ENCODE data around the gene PCNX2. TPM values are rescaled to one million over a fixed set of nuclear protein-coding genes. Genes with fewer than 3 reads are reported as not detected.
"Not testable (repeated sequence)": the region's sequence is repeated elsewhere in the genome, so short reads cannot be mapped to it uniquely, and the experiment has no call there.

Gene PCNX2
- total RNA-seq, 1 experiment from 2014 or later, result 4.5 TPM

DNA sequence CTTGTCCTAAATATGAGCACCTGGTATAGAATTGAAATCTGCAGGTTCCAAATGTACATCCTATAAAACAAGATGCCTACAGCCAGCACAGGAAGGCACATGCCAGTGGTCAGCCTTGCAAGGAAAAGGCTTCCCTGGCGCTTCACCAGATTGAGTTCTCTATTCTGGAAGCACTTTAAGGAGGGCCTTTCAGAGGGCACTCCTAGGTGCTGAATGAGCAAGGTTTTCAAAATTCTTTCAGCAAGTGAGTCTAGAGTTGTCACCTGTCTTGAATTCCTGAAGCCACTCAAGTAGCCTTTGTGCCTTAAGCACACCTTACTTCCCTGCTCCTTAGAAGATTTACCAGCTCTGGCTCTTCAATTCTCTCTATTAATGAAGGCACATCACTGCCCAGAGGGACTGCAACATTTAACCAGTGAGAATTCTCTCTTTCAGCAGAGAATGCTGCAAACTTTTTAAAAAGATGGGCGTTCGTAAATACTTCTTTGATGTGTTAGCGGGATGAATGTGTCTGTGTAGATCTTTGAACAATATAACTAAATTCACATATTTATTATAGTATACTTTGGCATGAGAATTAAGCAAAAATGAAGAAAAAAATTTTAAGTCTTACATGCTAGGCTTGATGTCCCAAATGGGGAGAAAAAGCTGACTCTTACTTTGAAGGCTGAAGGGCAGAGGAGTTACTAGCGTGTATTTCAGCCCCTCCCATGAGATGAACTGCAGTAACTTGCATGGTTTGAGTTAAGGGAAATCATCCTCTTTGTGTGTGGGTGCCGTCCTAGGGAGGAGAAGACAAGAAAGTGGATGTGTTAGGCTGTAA is 183.1 kb downstream of the PCNX2 start:
- Histone ChIP-seq H3K36me3 (no peaks in the 10 kb centered on the region), H3K9me3 (replicated peaks) (no peaks in the 10 kb centered on the region), H3K27ac (peak overlapping the region; percentile 82), H3K27me3 (no peaks in the 10 kb centered on the region), H3K4me3 (peak overlapping the region; percentile 38), H3K4me1 (peaks cover 25% of the 10 kb centered on the region)
- no peak for DNase-seq

DNA sequence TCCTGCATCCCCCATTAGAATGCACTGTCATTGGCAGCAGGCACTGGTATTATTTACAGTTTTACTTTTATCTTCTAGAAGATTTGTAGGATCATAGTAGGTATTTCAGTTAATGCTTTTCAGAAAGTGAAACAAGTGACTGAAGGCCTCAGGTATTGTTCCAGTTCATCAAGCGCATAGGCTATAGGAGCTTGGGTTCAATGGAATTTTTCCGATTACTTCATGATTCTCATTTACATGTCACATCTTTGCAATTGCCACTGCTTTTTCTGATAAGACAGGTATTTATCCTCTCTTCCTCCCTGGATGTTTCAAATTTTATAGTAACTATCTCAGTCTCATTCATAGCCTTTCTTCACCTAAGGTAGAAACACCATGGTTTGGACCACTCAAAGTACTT is 183.8 kb downstream of the PCNX2 start:
- H3K36me3 ChIP-seq, result no peaks in the 10 kb centered on the region
- DNase-seq, result no peak
- no peak overlapping the region for H3K27ac ChIP-seq
- no peaks in the 10 kb centered on the region for H3K27me3 ChIP-seq
- no peak overlapping the region for H3K4me3 ChIP-seq
- peaks cover 25% of the 10 kb centered on the region for H3K4me1 ChIP-seq
- H3K9me3 ChIP-seq (replicated peaks), result no peaks in the 10 kb centered on the region

DNA sequence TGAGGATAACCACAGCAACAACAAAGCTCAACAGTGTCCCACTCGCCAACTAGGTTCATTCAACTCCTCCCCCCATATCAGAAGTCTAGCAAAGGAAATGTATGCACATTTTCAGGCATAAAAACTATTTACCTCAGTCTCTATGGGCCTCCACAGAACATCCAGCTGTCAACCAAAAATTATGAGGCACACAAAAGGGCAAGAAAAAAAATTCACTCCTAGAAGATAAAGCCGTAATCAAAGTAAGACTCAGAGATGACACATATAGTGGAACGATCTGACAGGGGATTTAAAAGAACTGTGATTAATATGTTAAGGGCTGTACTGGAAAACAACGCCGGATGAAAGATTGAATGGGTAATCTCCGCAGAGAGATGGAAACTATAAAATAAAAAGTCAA is 186.4 kb downstream of the PCNX2 start:
- no peak for DNase-seq
- Histone ChIP-seq H3K9me3 (replicated peaks) (no peaks in the 10 kb centered on the region), H3K27me3 (no peaks in the 10 kb centered on the region), H3K4me3 (no peak overlapping the region), H3K27ac (no peak overlapping the region), H3K4me1 (peaks cover 21% of the 10 kb centered on the region), H3K36me3 (no peaks in the 10 kb centered on the region)

DNA sequence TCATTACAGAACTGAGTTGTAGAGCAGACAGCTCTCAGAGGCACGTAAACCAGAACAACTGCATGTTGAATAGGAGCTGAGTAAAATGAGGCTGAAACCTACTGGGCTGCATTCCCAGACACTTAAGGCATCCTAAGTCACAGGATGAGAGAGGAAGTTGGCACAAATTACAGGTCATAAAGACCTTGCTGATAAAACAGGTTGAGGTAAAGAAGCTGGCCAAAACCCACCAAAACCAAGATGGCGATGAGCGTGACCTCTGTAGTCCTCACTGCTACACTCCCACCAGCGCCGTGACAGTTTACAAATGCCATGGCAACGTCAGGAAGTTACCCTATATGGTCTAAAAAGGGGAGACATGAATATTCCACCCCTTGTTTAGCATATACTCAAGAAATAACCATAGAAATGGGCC is 187.8 kb downstream of the PCNX2 start:
- not testable (repeated sequence) for H3K4me1 ChIP-seq; H3K9me3 ChIP-seq (replicated peaks); H3K27me3 ChIP-seq; DNase-seq; H3K27ac ChIP-seq; H3K4me3 ChIP-seq; H3K36me3 ChIP-seq

DNA sequence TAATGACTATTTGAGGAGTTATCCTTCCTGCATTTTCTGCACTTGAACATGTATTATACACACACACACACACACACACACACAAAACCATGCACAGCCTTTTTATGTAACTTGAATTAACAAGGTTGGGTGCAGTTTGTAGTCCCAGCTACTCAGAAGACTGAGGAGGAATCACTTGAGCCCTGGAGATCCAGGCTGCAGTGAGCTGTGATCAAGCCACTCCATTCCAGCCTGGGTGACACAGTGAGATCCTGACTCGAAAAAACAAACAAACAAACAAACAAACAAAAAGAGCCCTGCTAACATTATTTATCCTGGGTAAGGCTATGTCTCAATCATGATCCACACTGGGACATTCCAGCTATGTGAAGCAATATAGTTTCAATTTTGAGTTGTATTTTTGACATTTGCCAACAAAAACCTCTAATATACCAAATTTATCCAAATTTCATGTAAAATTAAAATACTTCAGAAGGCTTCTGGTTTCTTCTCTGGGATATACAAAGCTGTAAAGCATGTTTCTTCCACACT is 188.3 kb downstream of the PCNX2 start:
- Histone ChIP-seq H3K36me3 (no peaks in the 10 kb centered on the region), H3K9me3 (replicated peaks) (peaks cover 2% of the 10 kb centered on the region; the same call in 1 of the 2 replicates), H3K27me3 (no peaks in the 10 kb centered on the region), H3K4me3 (no peak overlapping the region), H3K27ac (no peak overlapping the region), H3K4me1 (peaks cover 3% of the 10 kb centered on the region)
- no peak for DNase-seq

DNA sequence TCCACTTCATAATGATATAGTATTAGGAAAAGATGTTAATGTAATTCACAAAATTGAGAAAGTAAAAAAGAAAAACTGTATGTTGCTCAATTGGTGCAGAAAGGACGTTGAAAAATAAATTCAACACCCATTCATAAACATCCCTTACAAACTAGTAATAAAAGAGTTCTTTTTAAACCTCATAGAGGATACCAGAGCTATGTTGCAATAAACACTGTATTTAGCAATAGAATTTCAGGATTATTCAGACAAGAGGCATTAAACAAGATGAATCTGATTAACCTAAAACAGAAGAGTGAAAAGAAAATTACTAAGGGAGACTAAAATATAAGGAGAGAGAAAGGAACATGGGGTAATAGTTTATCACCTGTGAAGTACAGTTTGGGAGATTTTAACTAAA is 190.3 kb downstream of the PCNX2 start:
- no peak overlapping the region for H3K4me3 ChIP-seq
- no peak for DNase-seq
- no peaks in the 10 kb centered on the region for H3K27me3 ChIP-seq
- H3K4me1 ChIP-seq, result no peaks in the 10 kb centered on the region
- H3K9me3 ChIP-seq (replicated peaks), result peaks cover 2% of the 10 kb centered on the region; the same call in 1 of the 2 replicates
- H3K36me3 ChIP-seq, result no peaks in the 10 kb centered on the region
- no peak overlapping the region for H3K27ac ChIP-seq

DNA sequence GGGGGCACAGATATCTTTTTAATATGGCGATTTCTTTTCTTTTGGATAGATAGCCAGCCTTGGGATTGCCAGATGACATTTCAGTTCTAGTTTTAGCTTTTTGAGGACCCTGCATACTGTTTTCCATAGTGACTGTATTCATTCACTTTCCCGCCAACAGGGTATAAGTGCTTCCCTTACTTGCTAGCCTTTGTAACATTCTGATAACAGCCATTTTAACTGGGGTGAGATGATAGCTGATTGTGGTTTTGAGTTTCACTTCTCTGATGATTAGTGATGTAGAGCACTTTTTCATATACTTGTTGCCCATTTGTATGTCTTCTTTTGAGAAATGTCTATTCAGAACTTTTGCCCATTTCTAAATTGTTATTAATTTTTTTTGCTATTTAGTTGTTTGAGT is 193.2 kb downstream of the PCNX2 start:
- Histone ChIP-seq H3K27ac (no peak overlapping the region), H3K9me3 (replicated peaks) (peaks cover 2% of the 10 kb centered on the region; the same call in 1 of the 2 replicates), H3K4me1 (no peaks in the 10 kb centered on the region), H3K36me3 (no peaks in the 10 kb centered on the region), H3K27me3 (no peaks in the 10 kb centered on the region), H3K4me3 (no peak overlapping the region)
- no peak for DNase-seq

DNA sequence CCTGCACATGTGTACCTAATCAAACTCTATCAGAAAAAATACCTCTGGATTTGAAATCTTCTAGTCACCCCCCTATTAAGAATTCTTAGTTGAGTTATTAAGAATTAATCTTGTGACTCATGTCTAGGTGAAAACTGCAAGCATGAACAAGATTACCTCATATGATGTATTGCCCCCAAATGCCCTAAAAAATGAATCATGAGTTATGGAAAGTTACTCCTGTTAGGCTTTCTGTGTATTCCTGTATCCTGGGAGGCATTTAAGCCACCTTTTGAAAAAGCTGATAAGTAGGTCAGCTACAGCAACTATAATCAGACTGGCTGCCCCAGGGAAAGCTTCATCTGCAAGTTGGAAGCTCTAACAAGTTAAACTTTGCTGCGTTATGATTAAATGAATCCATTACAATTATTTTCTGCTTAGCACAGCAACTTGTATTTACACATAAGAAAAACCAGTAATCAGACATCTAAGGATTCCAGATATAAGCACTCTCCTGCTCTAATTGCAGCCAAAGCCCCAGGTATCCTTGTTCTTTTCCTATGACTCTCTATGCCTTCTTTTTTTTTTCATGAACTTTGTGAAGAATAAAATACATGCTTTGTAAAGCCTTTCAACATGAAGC is 197.5 kb downstream of the PCNX2 start:
- H3K4me1 ChIP-seq, result no peaks in the 10 kb centered on the region
- H3K36me3 ChIP-seq, result no peaks in the 10 kb centered on the region
- peaks cover 2% of the 10 kb centered on the region; the same call in 1 of the 2 replicates for H3K9me3 ChIP-seq (replicated peaks)
- no peaks in the 10 kb centered on the region for H3K27me3 ChIP-seq
- no peak overlapping the region for H3K4me3 ChIP-seq
- H3K27ac ChIP-seq, result no peak overlapping the region
- DNase-seq, result no peak

DNA sequence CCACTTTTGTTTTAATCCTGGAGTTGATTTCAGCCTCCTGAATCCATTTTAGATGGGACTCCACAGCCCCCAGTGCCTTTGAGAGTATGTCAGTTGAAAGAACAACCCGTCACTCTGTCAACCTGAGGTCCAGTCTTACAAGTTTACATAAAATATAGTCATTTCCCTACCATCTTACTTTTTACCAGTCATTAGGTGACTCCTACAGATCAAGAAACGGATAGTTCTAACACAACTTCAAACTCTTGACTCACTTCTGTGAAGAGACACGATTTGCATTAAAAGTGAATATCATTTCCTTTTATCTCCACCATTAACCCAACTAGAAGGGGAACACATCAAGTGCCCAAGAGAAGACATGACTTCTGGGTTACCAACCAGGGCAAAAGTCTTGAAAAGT is 198.0 kb downstream of the PCNX2 start:
- no peaks in the 10 kb centered on the region for H3K36me3 ChIP-seq
- no peaks in the 10 kb centered on the region for H3K9me3 ChIP-seq (replicated peaks)
- H3K4me3 ChIP-seq, result no peak overlapping the region
- no peaks in the 10 kb centered on the region for H3K27me3 ChIP-seq
- no peak for DNase-seq
- H3K4me1 ChIP-seq, result no peaks in the 10 kb centered on the region
- H3K27ac ChIP-seq, result no peak overlapping the region

DNA sequence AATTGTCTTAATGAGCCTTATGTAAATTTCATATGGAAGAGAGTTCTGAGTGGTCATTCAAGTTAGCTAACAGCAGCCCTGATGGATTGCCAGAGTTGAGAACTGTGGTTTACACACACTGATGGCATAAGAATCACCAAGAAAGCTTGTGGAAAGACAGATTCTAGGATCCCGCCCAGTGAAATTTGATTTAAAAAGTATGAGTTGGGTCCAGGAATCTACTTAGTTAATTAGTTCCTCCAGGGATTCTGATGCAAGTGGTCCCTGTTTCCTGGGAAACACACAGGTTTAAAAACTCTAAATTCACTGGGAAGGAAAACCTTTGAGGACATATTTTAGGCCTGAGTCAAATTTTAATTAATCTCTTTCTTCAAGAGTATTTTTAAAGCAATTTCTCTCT is 200.8 kb downstream of the PCNX2 start:
- Histone ChIP-seq H3K4me1 (no peaks in the 10 kb centered on the region), H3K27ac (no peak overlapping the region), H3K36me3 (no peaks in the 10 kb centered on the region)

DNA sequence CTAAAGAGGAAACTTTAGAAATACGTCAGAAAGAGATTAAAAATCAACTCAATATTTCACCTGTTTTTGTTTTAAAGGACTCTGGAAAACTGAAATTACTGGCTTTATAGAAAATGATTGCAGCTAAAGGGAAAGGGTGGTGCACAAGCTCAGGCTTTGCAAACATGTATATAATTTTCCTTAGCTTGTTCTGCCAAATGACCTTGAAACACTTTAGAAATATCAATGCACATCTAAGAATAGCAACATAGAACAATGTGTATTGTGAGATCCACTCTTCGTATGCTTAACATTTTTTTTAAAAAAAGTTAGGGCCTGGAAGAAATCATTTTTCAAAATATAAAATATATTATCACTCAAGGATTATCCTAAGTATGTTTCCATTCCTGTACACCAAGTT is 201.3 kb downstream of the PCNX2 start:
- no peaks in the 10 kb centered on the region for H3K9me3 ChIP-seq (replicated peaks)
- H3K27ac ChIP-seq, result no peak overlapping the region
- no peak overlapping the region for H3K4me3 ChIP-seq
- H3K4me1 ChIP-seq, result no peaks in the 10 kb centered on the region
- no peaks in the 10 kb centered on the region for H3K27me3 ChIP-seq
- no peak for DNase-seq
- no peaks in the 10 kb centered on the region for H3K36me3 ChIP-seq

More for the DNA sequence above, 200.8 kb downstream of the PCNX2 start:
- Histone ChIP-seq H3K27me3 (no peaks in the 10 kb centered on the region), H3K9me3 (replicated peaks) (no peaks in the 10 kb centered on the region), H3K4me3 (no peak overlapping the region)
- DNase-seq, result no peak

DNA sequence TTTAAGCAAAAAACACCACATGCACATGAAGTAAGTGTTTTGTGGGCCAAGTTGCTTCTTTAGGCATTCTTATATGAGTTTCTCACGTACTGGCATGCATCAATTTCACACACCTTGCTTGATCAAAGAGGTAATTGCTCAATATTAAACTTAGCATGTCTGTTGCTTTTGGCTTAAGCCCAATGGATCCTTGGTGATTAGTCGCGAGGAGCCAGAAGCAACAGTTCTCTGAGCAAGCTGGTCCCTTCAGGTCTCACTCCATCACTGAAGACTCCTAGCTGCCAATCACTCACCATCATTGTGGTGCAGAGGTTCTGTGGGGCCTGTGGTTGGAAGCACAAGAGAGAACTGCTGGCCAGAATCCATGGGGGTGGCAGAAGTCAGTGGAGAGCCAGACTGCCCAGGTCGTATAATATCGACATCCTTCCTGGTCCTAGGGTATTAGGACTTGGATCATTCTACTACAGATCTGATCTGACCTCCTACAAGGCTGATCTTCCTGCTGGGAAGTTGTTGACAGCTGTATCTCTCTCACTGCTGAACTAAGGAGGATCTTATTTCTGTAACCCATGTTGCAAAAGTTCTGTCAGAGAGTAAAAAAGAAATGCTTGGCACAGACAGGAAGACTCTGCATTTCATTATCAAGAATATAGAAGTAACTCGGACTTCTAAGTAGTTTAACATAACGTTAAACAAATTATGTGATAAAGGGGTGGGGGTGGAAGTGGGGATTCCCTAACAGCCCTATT is 204.6 kb downstream of the PCNX2 start:
- Histone ChIP-seq H3K36me3 (no peaks in the 10 kb centered on the region), H3K4me3 (no peak overlapping the region), H3K27ac (no peak overlapping the region), H3K9me3 (replicated peaks) (no peaks in the 10 kb centered on the region), H3K27me3 (no peaks in the 10 kb centered on the region), H3K4me1 (no peaks in the 10 kb centered on the region)
- no peak for DNase-seq

DNA sequence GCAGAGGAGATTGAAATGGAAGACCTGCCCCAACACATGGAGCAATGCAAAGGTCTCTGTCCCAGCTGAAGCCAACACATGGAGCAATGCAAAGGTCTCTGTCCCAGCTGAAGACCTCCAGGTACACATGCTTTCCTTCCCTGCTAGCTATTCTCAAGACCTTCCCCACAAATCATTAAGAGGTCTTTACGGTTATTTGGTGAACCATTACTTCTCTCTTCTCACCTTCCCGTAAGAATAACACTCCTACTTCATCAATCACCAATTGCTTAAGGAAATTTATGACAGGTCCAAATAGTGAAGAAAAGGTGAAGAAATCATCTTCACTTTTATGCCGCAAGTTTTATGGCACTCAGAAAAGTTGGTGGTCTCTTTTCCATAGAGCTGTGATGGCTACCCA is 206.3 kb downstream of the PCNX2 start:
- no peaks in the 10 kb centered on the region for H3K4me1 ChIP-seq
- no peaks in the 10 kb centered on the region for H3K36me3 ChIP-seq
- no peak for DNase-seq
- no peak overlapping the region for H3K4me3 ChIP-seq
- no peaks in the 10 kb centered on the region for H3K27me3 ChIP-seq
- no peak overlapping the region for H3K27ac ChIP-seq
- H3K9me3 ChIP-seq (replicated peaks), result no peaks in the 10 kb centered on the region

DNA sequence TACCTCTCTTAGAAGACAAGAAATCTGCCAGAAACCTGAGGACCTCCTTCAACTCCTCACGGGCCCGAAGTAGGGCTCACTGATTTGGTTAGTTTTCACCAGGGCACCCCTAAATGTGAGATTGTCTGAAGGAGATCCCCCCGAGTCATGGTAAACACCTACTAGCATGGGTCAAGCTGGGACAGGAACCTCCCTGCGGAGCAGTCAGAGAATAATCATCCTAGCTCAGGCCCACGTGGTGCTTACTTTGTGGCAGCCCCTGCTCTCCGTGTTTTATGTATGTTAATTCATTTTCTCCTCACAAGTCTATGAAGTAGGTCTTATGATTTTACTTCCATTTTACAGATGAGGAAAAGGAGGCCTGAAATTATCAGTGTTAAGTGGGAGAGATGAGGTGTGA is 206.9 kb downstream of the PCNX2 start:
- H3K9me3 ChIP-seq (replicated peaks), result no peaks in the 10 kb centered on the region
- no peaks in the 10 kb centered on the region for H3K4me1 ChIP-seq
- no peak overlapping the region for H3K4me3 ChIP-seq
- no peaks in the 10 kb centered on the region for H3K36me3 ChIP-seq
- no peak for DNase-seq
- no peak overlapping the region for H3K27ac ChIP-seq
- H3K27me3 ChIP-seq, result no peaks in the 10 kb centered on the region

Data from SJCRH30 (cell line).